Stomach (tissue), 4 donors: ENCODE results near the gene LYZ.

ENCODE experiments used
- CTCF ChIP-seq, 7 experiments: fragments of 450-650 bp in 4 of 7; fragments of 200-600 bp in 3 of 7; sonication (generic) in 3 of 7; IDR thresholded peaks; one replicate each; pipeline ENCODE4 v1.5.1; 2016 to 2019; ENCODE audit warnings: antibody characterized with exemption in 7 of 7, control low read depth in 2 of 7, mild to moderate bottlenecking in 1 of 7
- EP300 ChIP-seq: sonication (generic); formaldehyde crosslinking; IDR thresholded peaks from one replicate; pipeline ENCODE4 v1.6.1; 2017; ENCODE audit warnings: antibody characterized with exemption

- TF ChIP-seq CTCF (IDR thresholded peaks at IDR 0.05) (no peak), EP300 (no peak)
Measured at GRCh38 chr12:69338120-69338859, 9.9 kb upstream of the LYZ start.
